ENCODE measurements around the gene ENDOD1. TPM values are rescaled to one million over a fixed set of nuclear protein-coding genes. Genes with fewer than 3 reads are reported as not detected.
A peak's percentile ranks its signal among the peaks of the same experiment; 100 is the strongest.

Gene ENDOD1
- total RNA-seq, 1 experiment from 2014 or later: 8.1 TPM

- Histone ChIP-seq H3K4me1 (replicated peaks; ENCODE audit: insufficient read depth) (peaks cover 25% of the 10 kb centered on the region), H4K20me1 (ENCODE audit: insufficient read depth) (0 out of 2 replicates have a peak, but pooled peaks cover 6% of the 10 kb centered on the region), H3K79me2 (ENCODE audit: low read depth) (peaks cover 35% of the 10 kb centered on the region), H3K9me3 (ENCODE audit: insufficient read depth, low read depth) (no peaks in the 10 kb centered on the region), H3K27ac (peak overlapping the region; percentile 85), H2AFZ (peak overlapping the region; percentile 95), H3K9me2 (ENCODE audit: insufficient read depth) (no peaks in the 10 kb centered on the region), H3K27me3 (ENCODE audit: insufficient read depth, low read depth) (no peaks in the 10 kb centered on the region), H3K36me3 (ENCODE audit: low read depth) (peaks cover 12% of the 10 kb centered on the region), H3K4me3 (peak overlapping the region; percentile 89), H3F3A (ENCODE audit: insufficient read depth, low read depth) (peaks cover 15% of the 10 kb centered on the region), H3K4me2 (peak overlapping the region; percentile 87)
- CTCF ChIA-PET: interaction anchor here (1.0 to 1.7 kb wide), 2 partner anchors 54 to 83 kb away, joined by 7 to 9 read pairs; no protein-coding TSS in a partner anchor
- intact Hi-C loops (cut with micrococcal nuclease; ENCODE audit: unreplicated experiment): loop anchor here (1.0 to 10.0 kb wide), 9 partner anchors 23 to 1359 kb away; partner anchors contain the start of genes CWC15 and KDM4D
- TF ChIP-seq EZH2 (IDR thresholded peaks at IDR 0.05; ENCODE audit: low read depth) (no peak), CTCF (conservative IDR thresholded peaks at IDR 0.05) (no peak)
- TSS peak; percentile 64 for BruUV-seq (replicated peaks)
- POLR2A ChIA-PET (ENCODE audit: unreplicated experiment): interaction anchor here (0.6 to 2.1 kb wide), 3 partner anchors 95 to 1247 kb away, joined by 4 to 6 read pairs (median 6); partner anchors contain the start of genes CWC15 and KDM4D
- DNase-seq: no peak
These were observed 21.8 kb upstream of the ENDOD1 start for GRCh38 chr11:95067841-95068219.

- intact Hi-C loops (cut with micrococcal nuclease; ENCODE audit: unreplicated experiment): loop anchor here (1.0 to 10.0 kb wide), 8 partner anchors 22 to 1359 kb away; partner anchors contain the start of genes CWC15 and KDM4D
- peaks cover 15% of the 10 kb centered on the region for H3F3A ChIP-seq (ENCODE audit: insufficient read depth, low read depth)
- H3K9me2 ChIP-seq (ENCODE audit: insufficient read depth): no peaks in the 10 kb centered on the region
- H3K79me2 ChIP-seq (ENCODE audit: low read depth): peaks cover 35% of the 10 kb centered on the region
- peak overlapping the region; percentile 95 for H2AFZ ChIP-seq
- BruUV-seq (replicated peaks): no TSS peak
- H3K36me3 ChIP-seq (ENCODE audit: low read depth): peaks cover 12% of the 10 kb centered on the region
- H3K27ac ChIP-seq: peak overlapping the region; percentile 85
- DNase-seq: peak; percentile 64 to 97
- no peaks in the 10 kb centered on the region for H3K27me3 ChIP-seq (ENCODE audit: insufficient read depth, low read depth)
- peak overlapping the region; percentile 89 for H3K4me3 ChIP-seq
- H3K4me1 ChIP-seq (replicated peaks; ENCODE audit: insufficient read depth): peaks cover 32% of the 10 kb centered on the region
- ChIA-PET CTCF (interaction anchor here (0.6 to 1.7 kb wide), 6 partner anchors 21 to 84 kb away, joined by 3 to 9 read pairs (median 4); partner anchors contain the start of gene ENDOD1), POLR2A (ENCODE audit: unreplicated experiment) (interaction anchor here (0.6 to 2.1 kb wide), 4 partner anchors 95 to 1246 kb away, joined by 3 to 8 read pairs (median 5); partner anchors contain the start of genes CWC15 and KDM4D)
- TF ChIP-seq EZH2 (IDR thresholded peaks at IDR 0.05; ENCODE audit: low read depth) (no peak), CTCF (conservative IDR thresholded peaks at IDR 0.05) (no peak)
- H3K9me3 ChIP-seq (ENCODE audit: insufficient read depth, low read depth): no peaks in the 10 kb centered on the region
- H4K20me1 ChIP-seq (ENCODE audit: insufficient read depth): 0 out of 2 replicates have a peak, but pooled peaks cover 6% of the 10 kb centered on the region
- H3K4me2 ChIP-seq: peak overlapping the region; percentile 87
These were observed 21.1 kb upstream of the ENDOD1 start for GRCh38 chr11:95068549-95068948.

GRCh38 chr11:95070471-95070870 lies 19.2 kb upstream of the ENDOD1 start:
- no peaks in the 10 kb centered on the region for H3K9me3 ChIP-seq (ENCODE audit: insufficient read depth, low read depth)
- ChIA-PET POLR2A (ENCODE audit: unreplicated experiment) (no interaction called here), CTCF (interaction anchor here (0.6 kb wide), 2 partner anchors 63 to 70 kb away, joined by 4 to 6 read pairs; no protein-coding TSS in a partner anchor)
- no peaks in the 10 kb centered on the region for H3K9me2 ChIP-seq (ENCODE audit: insufficient read depth)
- H3K4me1 ChIP-seq (replicated peaks; ENCODE audit: insufficient read depth): peaks cover 50% of the 10 kb centered on the region
- TF ChIP-seq EZH2 (IDR thresholded peaks at IDR 0.05; ENCODE audit: low read depth) (no peak), CTCF (conservative IDR thresholded peaks at IDR 0.05) (no peak)
- H4K20me1 ChIP-seq (ENCODE audit: insufficient read depth): 0 out of 2 replicates have a peak, but pooled peaks cover 6% of the 10 kb centered on the region
- H3F3A ChIP-seq (ENCODE audit: insufficient read depth, low read depth): peaks cover 18% of the 10 kb centered on the region
- H3K36me3 ChIP-seq (ENCODE audit: low read depth): peaks cover 12% of the 10 kb centered on the region
- H3K27me3 ChIP-seq (ENCODE audit: insufficient read depth, low read depth): no peaks in the 10 kb centered on the region
- no TSS peak for BruUV-seq (replicated peaks)
- H3K4me3 ChIP-seq: no peak overlapping the region
- H3K27ac ChIP-seq: no peak overlapping the region
- DNase-seq: no peak
- no peak overlapping the region for H3K4me2 ChIP-seq
- H3K79me2 ChIP-seq (ENCODE audit: low read depth): peaks cover 35% of the 10 kb centered on the region
- intact Hi-C loops (cut with micrococcal nuclease; ENCODE audit: unreplicated experiment): no loop called here
- H2AFZ ChIP-seq: no peak overlapping the region

Measured in PC-9 (cell line).